Measurements from ENCODE around the gene ZNF184. TPM values are rescaled to one million over a fixed set of nuclear protein-coding genes. Genes with fewer than 3 reads are reported as not detected.

Gene ZNF184
- total RNA-seq, 1 donor from 2014 or later: 6.0 TPM

- H3K27me3 ChIP-seq (ENCODE audit: control insufficient read depth, insufficient read depth, low read length): peaks cover 22% of the 10 kb centered on the region
- TF ChIP-seq CTCF (IDR thresholded peaks at IDR 0.05; ENCODE audit: insufficient read depth, low read length, poor library complexity, severe bottlenecking): no peak
- no peak overlapping the region for H3K4me3 ChIP-seq (ENCODE audit: low read depth, low read length)
- DNase-seq (ENCODE audit: low read depth): no peak
- H3K36me3 ChIP-seq (ENCODE audit: control insufficient read depth, insufficient read depth, low read length): no peaks in the 10 kb centered on the region
Observed at GRCh38 chr6:27512525-27512924, 39.6 kb upstream of the ZNF184 start.

GRCh38 chr6:27507041-27507956 lies 34.4 kb upstream of the ZNF184 start:
- H3K4me3 ChIP-seq (ENCODE audit: low read depth, low read length): no peak overlapping the region
- H3K27me3 ChIP-seq (ENCODE audit: control insufficient read depth, insufficient read depth, low read length): peaks cover 3% of the 10 kb centered on the region
- TF ChIP-seq CTCF (IDR thresholded peaks at IDR 0.05; ENCODE audit: insufficient read depth, low read length, poor library complexity, severe bottlenecking): no peak
- DNase-seq (ENCODE audit: low read depth): no peak
- no peaks in the 10 kb centered on the region for H3K36me3 ChIP-seq (ENCODE audit: control insufficient read depth, insufficient read depth, low read length)

GRCh38 chr6:27505209-27506027 lies 32.5 kb upstream of the ZNF184 start:
- H3K27me3 ChIP-seq (ENCODE audit: control insufficient read depth, insufficient read depth, low read length): peaks cover under 1% of the 10 kb centered on the region
- no peak for DNase-seq (ENCODE audit: low read depth)
- no peaks in the 10 kb centered on the region for H3K36me3 ChIP-seq (ENCODE audit: control insufficient read depth, insufficient read depth, low read length)
- no peak overlapping the region for H3K4me3 ChIP-seq (ENCODE audit: low read depth, low read length)
- TF ChIP-seq CTCF (IDR thresholded peaks at IDR 0.05; ENCODE audit: insufficient read depth, low read length, poor library complexity, severe bottlenecking): no peak

GRCh38 chr6:27503436-27504030 lies 30.6 kb upstream of the ZNF184 start:
- Histone ChIP-seq H3K27me3 (ENCODE audit: control insufficient read depth, insufficient read depth, low read length) (peaks cover 3% of the 10 kb centered on the region), H3K36me3 (ENCODE audit: control insufficient read depth, insufficient read depth, low read length) (no peaks in the 10 kb centered on the region), H3K4me3 (ENCODE audit: low read depth, low read length) (peak overlapping the region; percentile 56)
- DNase-seq (ENCODE audit: low read depth): no peak
- no peak for TF ChIP-seq CTCF (IDR thresholded peaks at IDR 0.05; ENCODE audit: insufficient read depth, low read length, poor library complexity, severe bottlenecking)

GRCh38 chr6:27502508-27503435 lies 29.9 kb upstream of the ZNF184 start:
- DNase-seq (ENCODE audit: low read depth): no peak
- Histone ChIP-seq H3K27me3 (ENCODE audit: control insufficient read depth, insufficient read depth, low read length) (peaks cover 5% of the 10 kb centered on the region), H3K4me3 (ENCODE audit: low read depth, low read length) (peak overlapping the region; percentile 56), H3K36me3 (ENCODE audit: control insufficient read depth, insufficient read depth, low read length) (no peaks in the 10 kb centered on the region)
- TF ChIP-seq CTCF (IDR thresholded peaks at IDR 0.05; ENCODE audit: insufficient read depth, low read length, poor library complexity, severe bottlenecking): no peak

Data from kidney epithelial cell (primary cell).